Activated T-helper 1 cell treated with anti-CD3 and anti-CD28 coated beads, Interleukin-12 subunit alpha, Interleukin-12 subunit beta, Interleukin-2, Interleukin-4 antibody, amounts not matched to agents 30 ng/mL and 10 ng/mL and 1 ng/mL, durations not matched to agents 14 hours and 24 hours and 36 hours (primary cell): Measurements from ENCODE around the gene TTC27. TPM values are rescaled to one million over a fixed set of nuclear protein-coding genes. Genes with fewer than 3 reads are reported as not detected.

Source experiments
- DNase-seq: peaks from one replicate; pipeline ENCODE4 v3.0.0; 2021; ENCODE audit warnings: low spot score
- H3K27ac Mint-ChIP-seq: one replicate; pipeline ENCODE4 v1.8.0; 2021; ENCODE audit warnings: mild to moderate bottlenecking, mixed read lengths
- H3K27me3 Mint-ChIP-seq: one replicate; pipeline ENCODE4 v1.8.0; 2022; ENCODE audit warnings: mild to moderate bottlenecking, moderate library complexity, mixed read lengths; ENCODE audit not compliant: insufficient read depth
- H3K36me3 Mint-ChIP-seq: one replicate; pipeline ENCODE4 v1.8.0; 2021; ENCODE audit warnings: low read depth, mixed read lengths
- H3K4me1 Mint-ChIP-seq: one replicate; pipeline ENCODE4 v1.8.0; 2021; ENCODE audit warnings: low read depth, mixed read lengths
- H3K4me3 Mint-ChIP-seq: one replicate; pipeline ENCODE4 v1.8.0; 2021; ENCODE audit warnings: mild to moderate bottlenecking, moderate library complexity, mixed read lengths
- H3K9me3 Mint-ChIP-seq: one replicate; pipeline ENCODE4 v1.8.0; 2021; ENCODE audit warnings: mixed read lengths
- intact Hi-C: fragments of 100-400 bp; cut with micrococcal nuclease; formaldehyde crosslinking; loops from one replicate; pipeline ENCODE4 v1.15.1; 2024
- total RNA-seq: library from RNA; stranded (reverse); gene quantifications from 2 replicates; pipeline ENCODE4 v1.2.3, GENCODE V29; 2022

TTC27 gene
- total RNA-seq, result 41.3 and 42.3 TPM in 2 replicates

DNA sequence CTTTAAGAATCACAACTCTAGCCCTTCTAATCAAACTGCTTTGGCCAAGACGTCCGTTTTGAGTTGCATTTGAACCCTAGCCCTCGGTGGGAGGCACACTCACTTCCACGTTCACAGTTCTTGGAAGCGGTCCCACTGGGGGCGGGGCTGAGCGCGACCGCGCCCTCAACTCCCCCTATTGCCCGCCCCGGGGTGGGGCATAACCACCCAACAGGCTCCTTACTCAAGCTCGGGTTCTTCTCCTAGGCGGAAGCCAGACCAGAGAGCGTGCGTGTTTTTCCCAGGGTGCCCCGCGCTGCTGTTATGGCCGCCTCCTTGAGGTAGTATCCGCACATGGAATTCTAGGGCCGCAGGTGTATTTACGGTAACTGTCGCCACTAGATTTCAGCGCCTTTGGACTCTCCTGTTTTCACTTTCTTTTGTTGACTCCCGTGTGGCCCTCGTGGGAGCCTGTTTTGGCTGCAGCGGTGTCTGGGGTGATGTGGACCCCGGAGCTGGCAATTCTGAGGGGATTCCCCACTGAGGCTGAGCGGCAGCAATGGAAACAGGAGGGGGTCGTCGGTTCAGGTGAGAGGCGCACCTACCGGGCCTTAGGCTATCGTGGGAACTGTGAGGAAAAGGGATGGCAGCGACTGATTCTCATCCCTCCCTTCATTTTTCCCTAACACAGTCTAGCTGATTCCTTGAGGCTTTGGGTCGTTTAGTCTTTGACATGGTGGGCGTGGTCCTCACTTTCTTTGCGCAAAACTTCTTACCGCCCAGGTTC, at the start of gene TTC27:
TTC27 (plus strand) TSS at position 237 of the 766 bp plus-strand sequence; CDS start at position 480, 243 bp downstream.
- H3K4me3 Mint-ChIP-seq, result peak within 1 kb of the TSS; percentile 94
- no peaks in the 10 kb centered on the region for H3K9me3 Mint-ChIP-seq
- peak within 1 kb of the TSS; percentile 91 for H3K27ac Mint-ChIP-seq
- DNase-seq, result peak; percentile 93
- H3K27me3 Mint-ChIP-seq, result no peaks in the 10 kb centered on the region
- H3K4me1 Mint-ChIP-seq, result peaks cover 26% of the 10 kb centered on the region
- intact Hi-C loops, result loop anchor here (1.0 to 10.0 kb wide), 13 partner anchors 36 to 971 kb away; partner anchors contain the start of genes BIRC6, DPY30, FAM98A and MEMO1
- H3K36me3 Mint-ChIP-seq, result peaks cover 20% of the 10 kb centered on the region

DNA sequence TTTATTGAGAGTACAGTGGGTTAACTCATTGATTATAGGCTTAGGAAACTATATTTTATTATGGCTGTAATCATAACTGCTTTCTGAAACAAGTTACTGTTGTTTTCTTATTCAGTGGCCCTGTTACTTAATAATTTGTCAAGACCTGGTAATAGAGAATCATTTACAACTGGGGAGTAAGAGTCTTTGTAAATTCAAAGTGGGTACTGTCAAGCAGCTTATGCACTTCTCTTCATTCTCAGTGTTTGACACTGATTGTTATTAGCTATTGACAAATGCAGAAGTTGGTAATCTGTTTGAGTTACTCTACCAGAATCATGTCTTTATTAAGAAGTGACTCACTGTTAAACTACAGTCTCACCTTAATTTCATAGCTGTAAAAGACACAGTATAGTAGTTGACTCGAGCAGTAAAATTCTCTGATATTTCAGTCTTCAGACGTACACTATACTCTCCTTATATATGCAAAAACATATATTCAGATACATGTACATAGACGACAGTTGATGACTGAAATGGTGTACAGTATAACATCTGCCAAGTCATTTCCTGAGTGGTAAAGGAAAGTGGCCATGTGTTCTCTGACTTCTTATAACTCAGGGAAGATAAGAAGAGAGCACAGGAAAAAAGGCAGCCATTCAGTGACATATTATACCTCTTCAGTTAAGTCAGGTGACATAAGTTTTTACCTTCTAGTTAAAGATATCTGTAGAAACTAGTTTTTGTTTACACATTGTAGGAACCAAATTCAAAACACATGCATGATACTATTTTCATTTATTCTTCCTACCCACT, 36.0 kb upstream of the TTC27 start:
- Mint-ChIP-seq H3K36me3 (peaks cover 37% of the 10 kb centered on the region), H3K27ac (peak overlapping the region; percentile 93), H3K4me1 (peaks cover 37% of the 10 kb centered on the region), H3K9me3 (no peaks in the 10 kb centered on the region), H3K27me3 (no peaks in the 10 kb centered on the region), H3K4me3 (peak overlapping the region; percentile 70)
- intact Hi-C loops, result loop anchor here (1.0 to 5.0 kb wide), 2 partner anchors 35 to 40 kb away; no protein-coding TSS in a partner anchor
- DNase-seq, result peak; percentile 5

DNA sequence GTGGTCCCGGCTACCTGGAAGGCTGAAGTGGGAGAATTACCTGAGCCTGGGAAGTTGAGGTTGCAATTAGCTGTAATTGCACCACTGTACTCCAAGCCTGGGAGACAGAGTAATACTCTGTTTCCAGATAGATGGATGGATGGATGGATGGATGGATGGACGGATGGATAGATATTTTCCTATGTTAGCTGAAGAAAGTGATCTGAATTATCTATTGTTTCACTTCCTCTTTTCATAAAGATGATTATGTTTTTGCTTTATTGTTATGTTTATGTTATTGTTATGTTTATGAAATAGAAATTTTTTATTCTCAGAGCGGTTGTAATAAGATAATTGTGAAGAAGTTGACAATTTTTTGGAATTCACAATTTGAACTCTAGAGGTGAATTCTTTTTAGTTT, 33.3 kb upstream of the TTC27 start:
- no peaks in the 10 kb centered on the region for H3K27me3 Mint-ChIP-seq
- H3K27ac Mint-ChIP-seq, result no peak overlapping the region
- H3K36me3 Mint-ChIP-seq, result peaks cover 41% of the 10 kb centered on the region
- H3K4me3 Mint-ChIP-seq, result no peak overlapping the region
- H3K4me1 Mint-ChIP-seq, result peaks cover 36% of the 10 kb centered on the region
- intact Hi-C loops, result loop anchor here (5.0 kb wide), 1 partner anchor 42 kb away; no protein-coding TSS in a partner anchor
- no peaks in the 10 kb centered on the region for H3K9me3 Mint-ChIP-seq
- DNase-seq, result no peak

DNA sequence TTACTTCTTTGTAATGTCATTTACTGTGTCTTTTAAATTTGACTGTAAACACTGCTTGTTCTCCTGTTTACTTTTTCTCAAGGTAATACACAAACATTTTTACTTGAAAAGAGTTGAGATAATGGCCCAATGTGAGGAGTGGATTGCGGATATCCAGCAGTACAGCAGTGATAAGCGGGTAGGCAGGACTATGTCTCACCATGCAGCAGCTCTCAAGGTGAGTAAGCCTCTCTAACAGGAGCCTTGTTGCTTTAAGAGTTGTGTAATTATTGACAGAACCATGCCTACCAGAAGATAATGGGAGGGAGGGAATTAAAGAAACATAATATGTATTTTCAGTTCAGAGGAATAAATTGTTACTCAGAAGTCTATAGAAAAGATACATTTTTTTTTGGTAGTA, 16.5 kb upstream of the TTC27 start:
- no peaks in the 10 kb centered on the region for H3K27me3 Mint-ChIP-seq
- no peak overlapping the region for H3K4me3 Mint-ChIP-seq
- intact Hi-C loops, result no loop called here
- no peak for DNase-seq
- H3K9me3 Mint-ChIP-seq, result no peaks in the 10 kb centered on the region
- H3K27ac Mint-ChIP-seq, result no peak overlapping the region
- peaks cover 29% of the 10 kb centered on the region for H3K36me3 Mint-ChIP-seq
- no peaks in the 10 kb centered on the region for H3K4me1 Mint-ChIP-seq

DNA sequence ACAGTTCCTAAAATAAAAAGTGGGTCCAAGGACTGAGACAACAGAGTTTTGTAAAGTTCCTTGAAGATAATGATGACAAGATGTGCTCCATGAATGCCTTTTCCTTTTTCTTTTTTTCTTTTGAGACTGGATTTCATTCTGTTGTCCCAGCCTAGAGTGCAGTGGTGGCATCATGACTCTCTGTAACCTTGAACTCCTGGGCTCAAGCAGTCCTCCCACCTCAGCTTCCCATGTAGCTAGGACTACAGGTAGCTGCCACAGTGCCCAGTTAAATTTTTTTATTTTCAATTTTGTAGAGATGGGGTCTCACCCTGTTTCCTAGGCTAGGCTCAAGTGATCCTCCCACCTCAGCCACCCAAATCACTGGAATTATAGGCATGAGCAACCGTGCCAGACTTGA, 16.1 kb upstream of the TTC27 start:
- intact Hi-C loops, result no loop called here
- no peaks in the 10 kb centered on the region for H3K27me3 Mint-ChIP-seq
- peaks cover 29% of the 10 kb centered on the region for H3K36me3 Mint-ChIP-seq
- no peaks in the 10 kb centered on the region for H3K4me1 Mint-ChIP-seq
- H3K9me3 Mint-ChIP-seq, result no peaks in the 10 kb centered on the region
- no peak overlapping the region for H3K27ac Mint-ChIP-seq
- no peak for DNase-seq
- H3K4me3 Mint-ChIP-seq, result no peak overlapping the region

DNA sequence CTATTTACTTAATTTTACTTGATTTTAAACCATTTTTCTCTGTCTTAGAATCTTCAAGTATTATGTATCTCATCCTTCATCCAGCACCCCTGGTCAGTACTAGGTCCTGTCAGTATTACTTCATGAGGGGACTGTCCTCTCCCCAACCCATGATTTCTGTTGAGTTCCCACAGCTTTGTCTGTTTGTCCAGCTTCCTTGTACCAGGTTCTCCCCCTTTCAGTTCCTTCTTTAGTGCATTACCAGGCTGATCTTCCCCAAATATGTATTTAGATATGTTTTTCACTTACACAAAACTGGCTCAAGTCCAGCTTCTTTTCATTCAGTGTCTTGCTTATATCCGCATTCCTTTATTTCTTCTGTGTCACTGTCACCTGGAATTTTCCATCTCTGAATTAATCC, 13.8 kb upstream of the TTC27 start:
- intact Hi-C loops, result no loop called here
- no peak overlapping the region for H3K4me3 Mint-ChIP-seq
- H3K27me3 Mint-ChIP-seq, result no peaks in the 10 kb centered on the region
- no peaks in the 10 kb centered on the region for H3K4me1 Mint-ChIP-seq
- no peaks in the 10 kb centered on the region for H3K9me3 Mint-ChIP-seq
- no peak for DNase-seq
- no peak overlapping the region for H3K27ac Mint-ChIP-seq
- H3K36me3 Mint-ChIP-seq, result peaks cover 38% of the 10 kb centered on the region

DNA sequence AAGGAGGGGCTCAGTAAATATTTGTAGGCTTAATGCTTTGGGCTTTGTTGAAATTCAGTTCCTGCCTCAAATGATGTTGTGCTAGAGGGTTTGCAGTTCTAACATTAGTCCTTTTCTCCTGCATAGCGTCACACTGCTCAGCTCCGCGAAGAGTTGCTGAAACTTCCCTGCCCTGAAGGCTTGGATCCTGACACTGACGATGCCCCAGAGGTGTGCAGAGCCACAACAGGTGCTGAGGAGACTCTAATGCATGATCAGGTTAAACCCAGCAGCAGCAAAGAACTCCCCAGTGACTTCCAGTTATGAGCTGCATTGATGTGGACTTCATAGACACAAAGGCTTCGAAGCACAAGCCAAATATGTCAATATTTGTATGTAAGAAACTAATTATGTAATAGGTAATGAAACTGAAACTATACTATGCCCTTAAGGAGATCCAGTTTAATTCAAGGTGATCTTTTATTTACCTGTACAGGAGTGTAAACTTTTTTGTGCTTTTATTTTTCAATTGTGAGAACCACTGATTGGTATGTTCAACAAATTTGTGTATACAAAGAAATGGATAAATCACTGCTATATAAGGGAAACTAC, 10.2 kb upstream of the TTC27 start:
- DNase-seq, result no peak
- intact Hi-C loops, result no loop called here
- no peak overlapping the region for H3K4me3 Mint-ChIP-seq
- no peaks in the 10 kb centered on the region for H3K9me3 Mint-ChIP-seq
- H3K27me3 Mint-ChIP-seq, result no peaks in the 10 kb centered on the region
- no peak overlapping the region for H3K27ac Mint-ChIP-seq
- H3K36me3 Mint-ChIP-seq, result peaks cover 31% of the 10 kb centered on the region
- peaks cover 8% of the 10 kb centered on the region for H3K4me1 Mint-ChIP-seq

DNA sequence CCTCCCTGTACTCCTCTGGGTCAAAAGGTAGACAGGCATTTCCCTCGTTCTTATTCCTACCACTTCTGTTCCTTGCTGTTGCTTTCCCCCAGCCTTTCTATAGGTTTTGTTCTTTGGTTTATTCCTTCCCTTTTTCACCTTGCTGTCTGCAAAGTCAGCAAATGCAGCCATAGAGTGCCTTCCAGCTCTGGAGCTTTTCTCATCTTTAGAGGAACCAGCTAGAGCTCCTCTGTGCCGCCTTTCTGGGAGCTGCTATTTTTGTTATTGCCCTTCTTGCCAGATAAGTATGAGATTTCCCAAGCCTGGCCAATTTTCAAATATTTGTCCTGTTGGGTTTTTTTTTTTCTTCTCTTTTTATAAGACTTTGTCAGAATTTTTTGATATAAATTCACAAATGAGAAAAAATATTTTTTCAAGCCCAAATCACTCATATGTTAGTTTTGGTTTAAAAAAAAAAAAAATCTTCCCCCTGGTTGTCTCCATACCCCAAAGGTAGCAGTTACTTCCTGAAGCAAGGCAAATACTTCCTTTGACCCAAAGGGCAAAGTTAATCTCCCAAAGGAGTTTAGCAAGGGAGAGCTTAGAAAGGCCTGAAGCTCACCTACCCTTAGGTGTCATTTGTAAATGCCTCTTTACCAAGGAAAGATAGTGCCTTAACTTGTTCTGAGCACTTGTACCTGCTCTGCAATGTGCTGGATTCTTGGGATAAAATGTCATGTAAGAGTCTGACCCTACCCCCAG, 5.1 kb upstream of the TTC27 start:
- intact Hi-C loops, result loop anchor here (10.0 kb wide), 1 partner anchor 348 kb away; the partner anchor contains the start of gene YIPF4
- H3K27ac Mint-ChIP-seq, result no peak overlapping the region
- H3K27me3 Mint-ChIP-seq, result no peaks in the 10 kb centered on the region
- peaks cover 15% of the 10 kb centered on the region for H3K4me1 Mint-ChIP-seq
- no peak for DNase-seq
- no peaks in the 10 kb centered on the region for H3K9me3 Mint-ChIP-seq
- H3K36me3 Mint-ChIP-seq, result peaks cover 21% of the 10 kb centered on the region
- no peak overlapping the region for H3K4me3 Mint-ChIP-seq

DNA sequence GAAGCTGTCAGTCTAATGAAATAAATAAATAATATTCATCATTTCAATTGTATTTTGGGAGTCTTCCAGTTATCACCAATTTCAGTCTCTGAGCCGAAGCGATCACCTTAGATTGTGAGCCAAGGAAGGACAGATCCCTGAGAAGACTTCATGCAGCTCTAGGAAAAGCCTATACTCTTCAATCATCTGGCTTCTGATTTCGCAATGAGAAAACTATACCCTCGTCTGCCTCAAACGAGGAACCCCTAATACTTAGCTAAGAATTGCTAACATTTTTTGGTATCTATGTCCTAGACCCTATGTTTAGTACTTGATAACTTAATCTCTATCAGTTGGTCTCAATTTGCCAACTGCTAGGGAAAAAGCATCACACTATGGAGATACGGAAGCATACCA, 4.5 kb upstream of the TTC27 start:
- Mint-ChIP-seq H3K36me3 (peaks cover 20% of the 10 kb centered on the region), H3K27ac (no peak overlapping the region), H3K4me3 (no peak overlapping the region), H3K4me1 (peaks cover 16% of the 10 kb centered on the region), H3K9me3 (no peaks in the 10 kb centered on the region), H3K27me3 (no peaks in the 10 kb centered on the region)
- no peak for DNase-seq
- intact Hi-C loops, result loop anchor here (10.0 kb wide), 1 partner anchor 349 kb away; the partner anchor contains the start of gene YIPF4

DNA sequence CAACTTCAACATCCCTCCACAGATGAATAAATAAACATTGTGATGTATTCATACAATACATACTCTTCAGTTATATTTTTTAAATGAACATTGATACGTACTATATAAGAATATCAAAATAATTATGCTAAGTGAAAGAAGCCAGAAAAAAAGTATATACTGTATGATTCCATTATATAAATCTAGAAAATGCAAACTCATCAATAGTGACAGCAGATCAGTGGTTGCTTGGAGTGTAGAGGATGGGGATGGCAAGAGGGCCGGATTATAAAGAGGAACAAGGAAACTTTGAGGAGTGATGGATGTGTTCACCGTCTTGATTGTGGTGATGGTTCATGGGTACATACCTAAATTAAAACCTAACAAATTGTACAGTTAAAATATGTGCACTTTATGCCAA, 3.0 kb upstream of the TTC27 start:
- peaks cover 18% of the 10 kb centered on the region for H3K4me1 Mint-ChIP-seq
- intact Hi-C loops, result loop anchor here (5.0 to 10.0 kb wide), 4 partner anchors 350 to 957 kb away; partner anchors contain the start of genes RASGRP3 and YIPF4
- no peak for DNase-seq
- no peaks in the 10 kb centered on the region for H3K27me3 Mint-ChIP-seq
- no peaks in the 10 kb centered on the region for H3K9me3 Mint-ChIP-seq
- no peak overlapping the region for H3K27ac Mint-ChIP-seq
- no peak overlapping the region for H3K4me3 Mint-ChIP-seq
- H3K36me3 Mint-ChIP-seq, result peaks cover 19% of the 10 kb centered on the region

DNA sequence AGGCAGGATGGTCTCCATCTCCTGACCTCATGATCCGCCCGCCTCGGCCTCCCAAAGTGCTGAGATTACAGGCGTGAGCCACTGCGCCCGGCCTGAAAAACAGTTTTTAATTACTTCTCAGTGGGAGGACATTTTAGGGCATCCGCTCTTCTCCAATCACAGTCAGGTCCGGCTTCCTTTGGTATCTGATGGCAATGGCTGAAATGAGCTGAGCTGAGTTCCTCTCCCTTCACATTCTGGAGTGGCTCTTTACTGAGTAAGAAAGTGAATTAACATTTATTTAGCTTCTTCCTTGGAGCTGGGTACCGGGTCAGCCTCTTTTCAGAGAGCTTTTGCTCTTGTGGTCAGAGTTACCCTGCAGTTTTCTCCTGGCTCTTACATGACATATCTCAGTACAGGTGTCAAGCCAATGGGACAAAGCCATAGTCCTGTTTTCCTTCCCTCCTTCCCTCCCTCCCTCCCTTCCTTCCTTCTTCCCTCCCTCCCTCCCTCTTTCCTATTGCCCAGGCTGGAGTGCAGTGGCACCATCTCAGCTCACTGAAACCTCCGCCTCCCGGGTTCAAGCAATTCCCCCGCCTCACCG, 1.1 kb upstream of the TTC27 start:
- H3K36me3 Mint-ChIP-seq, result peaks cover 24% of the 10 kb centered on the region
- intact Hi-C loops, result loop anchor here (1.0 to 10.0 kb wide), 6 partner anchors 34 to 956 kb away; partner anchors contain the start of genes RASGRP3 and YIPF4
- peak overlapping the region; percentile 94 for H3K4me3 Mint-ChIP-seq
- H3K4me1 Mint-ChIP-seq, result peaks cover 19% of the 10 kb centered on the region
- H3K27ac Mint-ChIP-seq, result no peak overlapping the region
- DNase-seq, result no peak
- no peaks in the 10 kb centered on the region for H3K9me3 Mint-ChIP-seq
- H3K27me3 Mint-ChIP-seq, result no peaks in the 10 kb centered on the region

DNA sequence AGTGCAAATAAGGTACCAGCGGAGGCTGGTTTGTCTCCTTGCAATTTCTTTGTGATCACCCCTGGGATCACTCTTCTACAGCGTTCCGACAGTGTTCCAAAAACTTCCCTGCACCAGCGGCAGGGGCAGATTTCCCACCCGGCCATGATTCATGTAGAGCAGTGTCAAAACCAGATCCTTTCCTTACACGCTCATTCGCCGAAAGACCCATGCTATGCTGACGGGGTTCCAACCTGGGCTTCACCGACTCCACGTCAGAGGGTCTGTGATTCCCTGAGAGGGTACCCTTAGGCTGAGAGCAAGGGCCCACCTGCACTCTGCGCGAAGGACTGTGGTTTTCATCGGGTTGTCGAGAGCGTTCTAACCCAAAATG, 423 bp upstream of the TTC27 start:
- Mint-ChIP-seq H3K9me3 (no peaks in the 10 kb centered on the region), H3K36me3 (peaks cover 22% of the 10 kb centered on the region), H3K4me1 (peaks cover 25% of the 10 kb centered on the region), H3K4me3 (peak overlapping the region; percentile 94), H3K27ac (peak overlapping the region; percentile 91), H3K27me3 (no peaks in the 10 kb centered on the region)
- no peak for DNase-seq
- intact Hi-C loops, result loop anchor here (1.0 to 10.0 kb wide), 6 partner anchors 35 to 955 kb away; partner anchors contain the start of genes RASGRP3 and YIPF4
